HEK293 (cell line): ENCODE measurements around the gene MTMR6.

Experiments
- ATF2 ChIP-seq: fragments of 450-650 bp; formaldehyde crosslinking; IDR thresholded peaks from 2 replicates; pipeline ENCODE4 v1.5.1; 2016; ENCODE audit warnings: missing biosample characterization, missing genetic modification characterization, low read depth
- BCL11B ChIP-seq: fragments of 450-650 bp; formaldehyde crosslinking; IDR thresholded peaks from 2 replicates; pipeline ENCODE4 v1.5.1; 2016; ENCODE audit warnings: low read depth, missing biosample characterization, missing genetic modification characterization
- KLF10 ChIP-seq: fragments of 450-650 bp; IDR thresholded peaks from 2 replicates; pipeline ENCODE4 v1.5.1; 2018; ENCODE audit warnings: missing biosample characterization, mild to moderate bottlenecking, missing genetic modification characterization
- KLF8 ChIP-seq: fragments of 450-650 bp; formaldehyde crosslinking; IDR thresholded peaks from 2 replicates; pipeline ENCODE4 v1.5.1; 2016; ENCODE audit warnings: missing biosample characterization, missing genetic modification characterization
- KLF9 ChIP-seq: fragments of 450-650 bp; formaldehyde crosslinking; IDR thresholded peaks from 2 replicates; pipeline ENCODE4 v1.5.1; 2016; ENCODE audit warnings: missing biosample characterization, missing genetic modification characterization, low read depth
- PATZ1 ChIP-seq: fragments of 450-650 bp; formaldehyde crosslinking; IDR thresholded peaks from 2 replicates; pipeline ENCODE4 v1.5.1; 2016; ENCODE audit warnings: missing biosample characterization, missing genetic modification characterization
- PRDM10 ChIP-seq: fragments of 450-650 bp; formaldehyde crosslinking; IDR thresholded peaks from 2 replicates; pipeline ENCODE4 v1.5.1; 2016; ENCODE audit warnings: missing biosample characterization, missing genetic modification characterization
- SCRT2 ChIP-seq: fragments of 450-650 bp; formaldehyde crosslinking; IDR thresholded peaks from 2 replicates; pipeline ENCODE4 v1.5.1; 2016; ENCODE audit warnings: missing biosample characterization, missing genetic modification characterization
- SP2 ChIP-seq: fragments of 450-650 bp; formaldehyde crosslinking; IDR thresholded peaks from 2 replicates; pipeline ENCODE4 v1.5.1; 2016; ENCODE audit warnings: missing biosample characterization, missing genetic modification characterization
- SP3 ChIP-seq: fragments of 450-650 bp; formaldehyde crosslinking; IDR thresholded peaks from 2 replicates; pipeline ENCODE4 v1.5.1; 2016; ENCODE audit warnings: missing biosample characterization, missing genetic modification characterization
- ZBTB44 ChIP-seq: fragments of 450-650 bp; IDR thresholded peaks from 2 replicates; pipeline ENCODE4 v1.5.1; 2018; ENCODE audit warnings: missing biosample characterization, mild to moderate bottlenecking, missing genetic modification characterization
- ZBTB49 ChIP-seq: fragments of 450-650 bp; formaldehyde crosslinking; IDR thresholded peaks from 2 replicates; pipeline ENCODE4 v1.5.1; 2016; ENCODE audit warnings: missing biosample characterization, missing genetic modification characterization, low read depth
- ZNF148 ChIP-seq: fragments of 450-650 bp; formaldehyde crosslinking; IDR thresholded peaks from 2 replicates; pipeline ENCODE4 v1.5.0; 2017; ENCODE audit warnings: missing biosample characterization, missing genetic modification characterization, borderline replicate concordance
- ZNF202 ChIP-seq: fragments of 450-650 bp; formaldehyde crosslinking; IDR thresholded peaks from 2 replicates; pipeline ENCODE4 v1.5.1; 2016; ENCODE audit warnings: missing biosample characterization, missing genetic modification characterization, borderline replicate concordance
- ZNF473 ChIP-seq: fragments of 450-650 bp; formaldehyde crosslinking; IDR thresholded peaks from 2 replicates; pipeline ENCODE4 v1.5.1; 2017; ENCODE audit warnings: missing biosample characterization, missing genetic modification characterization
- ZNF488 ChIP-seq: fragments of 450-650 bp; formaldehyde crosslinking; IDR thresholded peaks from 2 replicates; pipeline ENCODE4 v1.5.1; 2016; ENCODE audit warnings: missing biosample characterization, missing genetic modification characterization
- ZNF530 ChIP-seq: fragments of 450-650 bp; formaldehyde crosslinking; IDR thresholded peaks from 2 replicates; pipeline ENCODE4 v1.5.1; 2016; ENCODE audit warnings: low read depth, missing biosample characterization, missing genetic modification characterization
- ZNF670 ChIP-seq: fragments of 450-650 bp; formaldehyde crosslinking; IDR thresholded peaks from 2 replicates; pipeline ENCODE4 v1.5.1; 2016; ENCODE audit warnings: missing biosample characterization, missing genetic modification characterization, low read depth
- ZNF747 ChIP-seq: fragments of 450-650 bp; formaldehyde crosslinking; IDR thresholded peaks from 2 replicates; pipeline ENCODE4 v1.5.1; 2016; ENCODE audit warnings: missing biosample characterization, missing genetic modification characterization
- ZNF76 ChIP-seq: fragments of 450-650 bp; formaldehyde crosslinking; IDR thresholded peaks from 2 replicates; pipeline ENCODE4; 2016; ENCODE audit warnings: low read depth, missing biosample characterization, missing genetic modification characterization, borderline replicate concordance
- ZNF768 ChIP-seq: fragments of 450-650 bp; formaldehyde crosslinking; IDR thresholded peaks from 2 replicates; pipeline ENCODE4 v1.5.1; 2018; ENCODE audit warnings: missing biosample characterization, mild to moderate bottlenecking, missing genetic modification characterization
- ZNF777 ChIP-seq: fragments of 450-650 bp; formaldehyde crosslinking; IDR thresholded peaks from 2 replicates; pipeline ENCODE4 v1.5.1; 2017; ENCODE audit warnings: missing biosample characterization, missing genetic modification characterization, borderline replicate concordance
- ZNF843 ChIP-seq: fragments of 450-650 bp; formaldehyde crosslinking; IDR thresholded peaks from 2 replicates; pipeline ENCODE4 v1.5.1; 2016; ENCODE audit warnings: missing biosample characterization, missing genetic modification characterization
- ZSCAN30 ChIP-seq: fragments of 450-650 bp; IDR thresholded peaks from 2 replicates; pipeline ENCODE4 v1.5.1; 2018; ENCODE audit warnings: missing biosample characterization, mild to moderate bottlenecking, missing genetic modification characterization, moderate library complexity

MTMR6 gene

GRCh38 chr13:25301347-25302113, 14.2 kb upstream of the MTMR6 start, which contains the start of gene NUP58 (continued):
- TF ChIP-seq ZBTB49 (tag by site-specific recombination), result no peak
- no peak for TF ChIP-seq ZNF777 (tag by site-specific recombination)
- TF ChIP-seq ZNF747 (tag by site-specific recombination), result no peak
- TF ChIP-seq ZNF530 (tag by site-specific recombination), result no peak
- TF ChIP-seq PRDM10 (tag by site-specific recombination), result peak; percentile 67
- TF ChIP-seq ZBTB44 (tag by site-specific recombination), result no peak
- no peak for TF ChIP-seq KLF10
- no peak for TF ChIP-seq ZNF768 (tag by site-specific recombination)
- peak; percentile 78 for TF ChIP-seq SP2 (tag by site-specific recombination)
- TF ChIP-seq PATZ1, result peak; percentile 41; the same call in 1 of the 2 replicates
- peak; percentile 51; the same call in 1 of the 2 replicates for TF ChIP-seq SP3 (tag by site-specific recombination)
- TF ChIP-seq ZNF473 (tag by site-specific recombination), result no peak
- no peak for TF ChIP-seq ZNF148 (tag by site-specific recombination)
- TF ChIP-seq SCRT2 (tag by site-specific recombination), result no peak
- TF ChIP-seq KLF8 (tag by site-specific recombination), result peak; percentile 51; the same call in 1 of the 2 replicates
- TF ChIP-seq ZNF488 (tag by site-specific recombination), result no peak
- peak; percentile 86 for TF ChIP-seq ZNF76 (tag by site-specific recombination)
- TF ChIP-seq ZNF670 (tag by site-specific recombination), result no peak
- no peak for TF ChIP-seq ZSCAN30 (tag by site-specific recombination)
- no peak for TF ChIP-seq ATF2 (tag by site-specific recombination)
- no peak for TF ChIP-seq ZNF202 (tag by site-specific recombination)
- no peak for TF ChIP-seq BCL11B
- TF ChIP-seq KLF9 (tag by site-specific recombination), result 0 out of 2 replicates have a peak, but pooled peaks have one; percentile 24
- TF ChIP-seq ZNF843 (tag by site-specific recombination), result peak; percentile 50; the same call in 1 of the 2 replicates
